Measurements from ENCODE around the gene MYT1.

DNA sequence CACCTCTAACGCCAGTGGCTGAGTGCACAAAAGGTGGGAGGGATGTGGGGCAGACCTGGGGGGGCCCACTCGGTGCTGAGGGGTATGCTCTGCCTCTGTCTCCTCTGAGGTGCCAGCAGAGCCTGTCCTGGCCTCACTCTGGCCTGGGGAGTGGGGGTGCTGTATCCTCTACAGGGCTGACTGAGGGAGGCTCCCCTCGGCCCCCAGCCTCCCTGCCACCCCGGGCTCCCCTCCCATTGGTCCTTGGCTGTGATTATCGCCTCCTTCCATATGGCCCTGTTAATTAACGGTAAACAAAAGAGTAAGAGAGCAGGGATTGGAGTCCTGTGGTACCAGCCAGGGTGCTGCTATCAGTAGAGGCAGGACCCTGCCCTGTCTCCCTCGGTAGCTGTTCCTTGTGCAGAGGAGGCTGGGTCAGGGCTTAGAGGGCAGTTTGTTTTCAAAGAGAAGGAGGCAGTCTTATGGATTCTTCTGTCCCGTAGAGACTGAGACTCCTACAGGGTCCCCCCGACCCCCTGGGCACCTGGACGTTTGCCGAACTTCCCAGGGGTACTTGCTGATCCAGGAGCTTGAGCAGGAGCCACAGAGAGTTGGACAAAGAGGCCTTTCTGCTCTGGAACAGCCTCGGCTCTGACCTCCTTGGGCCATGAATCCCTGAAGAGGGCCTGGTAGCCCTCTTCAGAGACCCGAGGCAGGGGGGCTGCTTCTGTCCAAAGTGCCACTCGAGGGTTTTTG, 1.8 kb downstream of the MYT1 start:
- TF ChIP-seq EP300 (conservative IDR thresholded peaks at IDR 0.05; ENCODE audit: poor library complexity, severe bottlenecking) (no peak), TAF1 (IDR thresholded peaks at IDR 0.05; ENCODE audit: low read depth) (no peak), EZH2 (IDR thresholded peaks at IDR 0.05; ENCODE audit: borderline replicate concordance, insufficient read depth, low read length, poor library complexity, severe bottlenecking) (no peak), MXI1 (conservative IDR thresholded peaks at IDR 0.05; ENCODE audit: poor library complexity, severe bottlenecking) (no peak), RAD21 (conservative IDR thresholded peaks at IDR 0.05) (no peak)
- TF ChIP-seq, protein P1, sequence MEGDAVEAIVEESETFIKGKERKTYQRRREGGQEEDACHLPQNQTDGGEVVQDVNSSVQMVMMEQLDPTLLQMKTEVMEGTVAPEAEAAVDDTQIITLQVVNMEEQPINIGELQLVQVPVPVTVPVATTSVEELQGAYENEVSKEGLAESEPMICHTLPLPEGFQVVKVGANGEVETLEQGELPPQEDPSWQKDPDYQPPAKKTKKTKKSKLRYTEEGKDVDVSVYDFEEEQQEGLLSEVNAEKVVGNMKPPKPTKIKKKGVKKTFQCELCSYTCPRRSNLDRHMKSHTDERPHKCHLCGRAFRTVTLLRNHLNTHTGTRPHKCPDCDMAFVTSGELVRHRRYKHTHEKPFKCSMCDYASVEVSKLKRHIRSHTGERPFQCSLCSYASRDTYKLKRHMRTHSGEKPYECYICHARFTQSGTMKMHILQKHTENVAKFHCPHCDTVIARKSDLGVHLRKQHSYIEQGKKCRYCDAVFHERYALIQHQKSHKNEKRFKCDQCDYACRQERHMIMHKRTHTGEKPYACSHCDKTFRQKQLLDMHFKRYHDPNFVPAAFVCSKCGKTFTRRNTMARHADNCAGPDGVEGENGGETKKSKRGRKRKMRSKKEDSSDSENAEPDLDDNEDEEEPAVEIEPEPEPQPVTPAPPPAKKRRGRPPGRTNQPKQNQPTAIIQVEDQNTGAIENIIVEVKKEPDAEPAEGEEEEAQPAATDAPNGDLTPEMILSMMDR (IDR thresholded peaks at IDR 0.05; ENCODE audit: poor library complexity, severe bottlenecking) = no peak

All from neural cell (in vitro differentiated cells).